Colonic mucosa (tissue), 4 donors: ENCODE results near the gene CTNND2. TPM values are rescaled to one million over a fixed set of nuclear protein-coding genes. Genes with fewer than 3 reads are reported as not detected.
"Not testable (repeated sequence)": the region's sequence is repeated elsewhere in the genome, so short reads cannot be mapped to it uniquely, and the experiment has no call there.

Experiments
- DNase-seq: peaks from one replicate; pipeline ENCODE4 v3.0.0-alpha.2; 2020
- H3K27ac ChIP-seq: fragments of 200-600 bp; one replicate; pipeline ENCODE4 v1.8.0; 2021
- H3K27me3 ChIP-seq: fragments of 200-600 bp; one replicate; pipeline ENCODE4 v1.8.0; 2021
- H3K36me3 ChIP-seq: fragments of 200-600 bp; one replicate; pipeline ENCODE4 v1.8.0; 2021
- H3K4me1 ChIP-seq: fragments of 200-600 bp; one replicate; pipeline ENCODE4 v1.8.0; 2021; ENCODE audit warnings: mild to moderate bottlenecking
- H3K4me3 ChIP-seq: fragments of 200-600 bp; one replicate; pipeline ENCODE4 v1.8.0; 2021
- H3K9ac ChIP-seq, 2 donors: one replicate each; pipeline ENCODE4 v1.7.0; 2013; ENCODE audit warnings: control low read depth in 2 of 2, low read depth in 2 of 2, low read length in 2 of 2
- H3K9me3 ChIP-seq: fragments of 200-600 bp; one replicate; pipeline ENCODE4 v1.8.0; 2021
- intact Hi-C: fragments of 100-400 bp; cut with DNase I; formaldehyde crosslinking; loops from one replicate; pipeline ENCODE4 v1.14.1; 2022
- total RNA-seq, 2 donors: library from RNA; stranded (reverse); fragmentation: NEBNext Ultra II Directional in 1 of 2; extraction: Animal tissue kit (Norgen Biotek cat#: 25700) in 1 of 2; gene quantifications; one replicate each; pipeline ENCODE4 v1.2.1, GENCODE V29; 2021
- TF ChIP-seq, protein P1 (sequence below): fragments of 200-600 bp; IDR thresholded peaks from one replicate; pipeline ENCODE4 v1.8.0; 2022; ENCODE audit warnings: antibody characterized with exemption, mild to moderate bottlenecking
- donor health status: healthy.
- donor health status: DM: no; HTN: no; CAD: no.
- donor health status: DM: no; HTN: no; CAD: no.

The CTNND2 gene
- total RNA-seq, 2 donors from 2014 or later: 1.1 TPM

GRCh38 chr5:11072076-11072475, 832.2 kb downstream of the CTNND2 start:
- Histone ChIP-seq H3K27me3 (no peaks in the 10 kb centered on the region), H3K9me3 (no peaks in the 10 kb centered on the region), H3K4me1 (no peaks in the 10 kb centered on the region), H3K4me3 (no peak overlapping the region), H3K27ac (no peak overlapping the region), H3K36me3 (no peaks in the 10 kb centered on the region), H3K9ac (no peak overlapping the region)
- TF ChIP-seq, protein P1, sequence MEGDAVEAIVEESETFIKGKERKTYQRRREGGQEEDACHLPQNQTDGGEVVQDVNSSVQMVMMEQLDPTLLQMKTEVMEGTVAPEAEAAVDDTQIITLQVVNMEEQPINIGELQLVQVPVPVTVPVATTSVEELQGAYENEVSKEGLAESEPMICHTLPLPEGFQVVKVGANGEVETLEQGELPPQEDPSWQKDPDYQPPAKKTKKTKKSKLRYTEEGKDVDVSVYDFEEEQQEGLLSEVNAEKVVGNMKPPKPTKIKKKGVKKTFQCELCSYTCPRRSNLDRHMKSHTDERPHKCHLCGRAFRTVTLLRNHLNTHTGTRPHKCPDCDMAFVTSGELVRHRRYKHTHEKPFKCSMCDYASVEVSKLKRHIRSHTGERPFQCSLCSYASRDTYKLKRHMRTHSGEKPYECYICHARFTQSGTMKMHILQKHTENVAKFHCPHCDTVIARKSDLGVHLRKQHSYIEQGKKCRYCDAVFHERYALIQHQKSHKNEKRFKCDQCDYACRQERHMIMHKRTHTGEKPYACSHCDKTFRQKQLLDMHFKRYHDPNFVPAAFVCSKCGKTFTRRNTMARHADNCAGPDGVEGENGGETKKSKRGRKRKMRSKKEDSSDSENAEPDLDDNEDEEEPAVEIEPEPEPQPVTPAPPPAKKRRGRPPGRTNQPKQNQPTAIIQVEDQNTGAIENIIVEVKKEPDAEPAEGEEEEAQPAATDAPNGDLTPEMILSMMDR: no peak
- no peak for DNase-seq
- intact Hi-C loops: no loop called here

- no peaks in the 10 kb centered on the region for H3K36me3 ChIP-seq
- H3K4me3 ChIP-seq: no peak overlapping the region
- H3K9ac ChIP-seq: no peak overlapping the region
- no peak overlapping the region for H3K27ac ChIP-seq
- DNase-seq: no peak
- H3K9me3 ChIP-seq: no peaks in the 10 kb centered on the region
- intact Hi-C loops: no loop called here
- H3K27me3 ChIP-seq: no peaks in the 10 kb centered on the region
- TF ChIP-seq, protein P1: no peak
- H3K4me1 ChIP-seq: no peaks in the 10 kb centered on the region
Measured at GRCh38 chr5:11069041-11069440, 835.2 kb downstream of the CTNND2 start.

DNA sequence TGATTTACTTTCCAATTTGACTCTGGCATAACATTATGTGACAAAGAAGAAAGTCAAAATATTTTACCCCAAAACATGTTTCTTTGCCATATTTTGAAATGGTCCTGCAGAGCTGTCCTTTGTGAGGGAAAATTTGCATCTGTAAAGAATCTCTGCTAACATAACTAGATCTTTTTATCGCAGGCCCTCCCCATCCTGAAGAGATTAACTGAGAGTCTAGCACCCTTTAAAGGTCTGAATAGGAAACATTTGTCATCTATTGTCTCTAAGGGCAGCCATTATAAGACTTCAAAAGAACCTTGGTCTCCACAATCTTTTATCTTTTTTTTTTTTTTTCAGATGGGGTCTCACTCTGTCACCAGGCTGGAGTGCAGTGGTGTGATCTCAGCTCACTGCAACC, 838.5 kb downstream of the CTNND2 start:
- H3K27ac ChIP-seq, DNase-seq, H3K4me1 ChIP-seq, H3K27me3 ChIP-seq, intact Hi-C loops, H3K9me3 ChIP-seq, H3K36me3 ChIP-seq, H3K4me3 ChIP-seq, H3K9ac ChIP-seq: not testable (repeated sequence)

GRCh38 chr5:11064763-11065450, 839.3 kb downstream of the CTNND2 start:
- intact Hi-C loops: no loop called here
- H3K36me3 ChIP-seq: no peaks in the 10 kb centered on the region
- H3K27ac ChIP-seq: no peak overlapping the region
- H3K4me1 ChIP-seq: no peaks in the 10 kb centered on the region
- H3K27me3 ChIP-seq: no peaks in the 10 kb centered on the region
- H3K4me3 ChIP-seq: no peak overlapping the region
- TF ChIP-seq, protein P1: no peak
- H3K9ac ChIP-seq: no peak overlapping the region
- no peak for DNase-seq
- H3K9me3 ChIP-seq: no peaks in the 10 kb centered on the region

DNA sequence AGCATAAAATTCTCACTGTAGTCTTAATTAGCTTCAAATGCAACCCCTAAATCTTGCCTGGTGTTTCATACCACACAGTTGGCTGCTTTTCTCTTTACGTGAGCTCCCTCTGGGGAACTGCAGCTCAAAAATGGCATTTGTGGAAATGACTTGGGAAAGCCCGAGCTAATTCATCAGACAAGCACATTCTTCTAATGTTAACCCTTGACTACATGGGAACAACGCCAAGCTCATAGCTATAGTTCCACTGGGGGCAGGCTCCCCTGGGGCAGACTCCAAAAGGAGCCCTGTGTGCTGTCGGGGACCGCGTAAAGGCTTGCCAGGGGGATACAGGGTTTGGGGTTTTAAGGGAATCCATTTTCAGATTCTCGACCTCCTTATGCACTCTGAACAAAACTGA, 841.8 kb downstream of the CTNND2 start:
- no peaks in the 10 kb centered on the region for H3K4me1 ChIP-seq
- no peak overlapping the region for H3K27ac ChIP-seq
- no peak overlapping the region for H3K4me3 ChIP-seq
- no peaks in the 10 kb centered on the region for H3K9me3 ChIP-seq
- no peaks in the 10 kb centered on the region for H3K36me3 ChIP-seq
- intact Hi-C loops: no loop called here
- TF ChIP-seq, protein P1: no peak
- no peak for DNase-seq
- H3K27me3 ChIP-seq: no peaks in the 10 kb centered on the region
- H3K9ac ChIP-seq: no peak overlapping the region

DNA sequence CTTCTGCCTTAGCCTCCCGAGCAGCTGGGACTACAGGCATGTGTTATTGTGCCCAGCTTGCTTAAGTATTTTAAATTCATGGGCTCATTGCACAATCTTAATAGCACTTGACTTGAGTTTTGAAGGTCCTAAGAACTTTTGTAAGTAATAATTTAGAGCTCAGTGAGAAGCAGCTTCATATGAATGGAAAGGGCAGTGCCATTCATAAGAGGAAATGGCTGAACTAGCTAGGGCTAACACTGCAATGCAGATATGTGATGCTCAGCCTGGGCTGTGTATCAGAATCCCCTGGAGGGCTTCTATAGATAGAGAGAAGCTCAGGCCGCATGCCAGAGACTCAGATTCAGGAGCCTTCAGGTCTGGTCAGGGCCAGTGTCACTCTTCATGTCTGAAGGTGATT, 847.7 kb downstream of the CTNND2 start:
- Histone ChIP-seq H3K4me3 (no peak overlapping the region), H3K27me3 (no peaks in the 10 kb centered on the region), H3K36me3 (no peaks in the 10 kb centered on the region), H3K9me3 (no peaks in the 10 kb centered on the region), H3K4me1 (no peaks in the 10 kb centered on the region), H3K9ac (no peak overlapping the region), H3K27ac (no peak overlapping the region)
- TF ChIP-seq, protein P1: no peak
- intact Hi-C loops: no loop called here
- no peak for DNase-seq
